ENCODE measurements around the gene GNE.

The GNE gene

DNA sequence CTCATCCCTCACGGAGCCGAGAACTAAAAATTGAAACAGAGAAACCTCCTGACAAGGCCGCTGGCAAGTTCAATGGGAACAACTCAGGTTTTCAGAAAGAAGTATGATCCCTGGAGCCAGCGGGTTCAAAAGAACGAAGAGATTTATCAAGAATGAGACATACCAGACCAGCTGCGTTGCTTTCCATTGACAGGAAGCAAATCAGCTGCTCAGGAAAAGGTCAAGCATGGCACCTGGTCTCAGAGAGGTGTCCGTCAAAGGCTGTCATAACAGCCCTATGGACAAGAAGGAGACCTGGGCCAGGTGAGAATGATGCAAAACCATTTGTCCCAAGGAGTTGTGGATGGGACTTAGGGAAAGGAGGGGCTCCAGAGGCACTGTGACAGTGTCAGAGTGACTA, 34.9 kb upstream of the GNE start:
- H3K4me3 ChIP-seq (ENCODE audit: low read depth, low read length), result no peak overlapping the region
- TF ChIP-seq, protein P1, sequence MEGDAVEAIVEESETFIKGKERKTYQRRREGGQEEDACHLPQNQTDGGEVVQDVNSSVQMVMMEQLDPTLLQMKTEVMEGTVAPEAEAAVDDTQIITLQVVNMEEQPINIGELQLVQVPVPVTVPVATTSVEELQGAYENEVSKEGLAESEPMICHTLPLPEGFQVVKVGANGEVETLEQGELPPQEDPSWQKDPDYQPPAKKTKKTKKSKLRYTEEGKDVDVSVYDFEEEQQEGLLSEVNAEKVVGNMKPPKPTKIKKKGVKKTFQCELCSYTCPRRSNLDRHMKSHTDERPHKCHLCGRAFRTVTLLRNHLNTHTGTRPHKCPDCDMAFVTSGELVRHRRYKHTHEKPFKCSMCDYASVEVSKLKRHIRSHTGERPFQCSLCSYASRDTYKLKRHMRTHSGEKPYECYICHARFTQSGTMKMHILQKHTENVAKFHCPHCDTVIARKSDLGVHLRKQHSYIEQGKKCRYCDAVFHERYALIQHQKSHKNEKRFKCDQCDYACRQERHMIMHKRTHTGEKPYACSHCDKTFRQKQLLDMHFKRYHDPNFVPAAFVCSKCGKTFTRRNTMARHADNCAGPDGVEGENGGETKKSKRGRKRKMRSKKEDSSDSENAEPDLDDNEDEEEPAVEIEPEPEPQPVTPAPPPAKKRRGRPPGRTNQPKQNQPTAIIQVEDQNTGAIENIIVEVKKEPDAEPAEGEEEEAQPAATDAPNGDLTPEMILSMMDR (IDR thresholded peaks at IDR 0.05; ENCODE audit: borderline replicate concordance, insufficient read depth, low read depth, low read length), result no peak

DNA sequence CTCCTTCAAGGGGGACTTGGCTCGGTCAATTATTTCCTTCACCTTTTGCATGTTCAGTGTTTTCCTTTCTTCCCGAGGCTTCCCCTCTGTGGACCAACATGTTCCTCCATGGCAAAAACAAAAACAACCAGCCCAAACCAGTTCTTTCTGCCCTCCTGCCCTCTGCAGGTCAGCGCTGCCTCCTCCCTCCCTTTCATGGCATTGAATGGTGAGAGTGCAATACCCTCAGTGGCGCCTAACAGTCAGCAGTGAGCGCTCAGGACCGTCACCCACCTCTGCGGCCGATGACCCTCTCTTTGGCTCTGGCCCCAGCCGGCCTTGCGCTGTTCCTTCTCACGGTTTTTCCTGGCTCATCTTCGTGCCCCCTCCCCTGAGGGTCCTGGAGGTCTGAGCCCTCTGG, 34.4 kb upstream of the GNE start:
- TF ChIP-seq, protein P1 (IDR thresholded peaks at IDR 0.05; ENCODE audit: borderline replicate concordance, insufficient read depth, low read depth, low read length), result no peak

DNA sequence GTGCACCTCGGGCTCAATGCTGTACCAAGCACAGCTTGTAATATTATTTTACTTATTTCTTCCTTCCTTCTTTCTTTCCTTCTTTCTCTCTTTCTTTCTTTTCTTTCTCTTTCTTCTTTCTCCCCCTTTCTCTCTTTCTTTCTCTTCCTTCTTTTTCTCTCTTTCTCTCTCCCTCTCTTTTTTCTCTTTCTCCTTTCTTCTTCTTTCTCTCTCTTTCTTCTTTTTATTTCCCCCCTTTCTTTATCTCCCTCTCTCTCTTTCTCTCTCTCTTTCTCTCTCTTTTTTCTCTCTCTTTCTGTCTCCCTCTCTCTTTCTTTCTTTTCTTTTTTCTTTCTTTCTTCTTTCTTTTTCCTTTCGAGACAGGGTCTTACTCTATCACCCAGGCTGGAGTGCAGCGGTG, 32.7 kb upstream of the GNE start:
- H3K4me3 ChIP-seq (ENCODE audit: low read depth, low read length), result no peak overlapping the region
- TF ChIP-seq, protein P1 (IDR thresholded peaks at IDR 0.05; ENCODE audit: borderline replicate concordance, insufficient read depth, low read depth, low read length), result no peak

More for the DNA sequence above, 34.4 kb upstream of the GNE start:
- H3K4me3 ChIP-seq (ENCODE audit: low read depth, low read length), result no peak overlapping the region

DNA sequence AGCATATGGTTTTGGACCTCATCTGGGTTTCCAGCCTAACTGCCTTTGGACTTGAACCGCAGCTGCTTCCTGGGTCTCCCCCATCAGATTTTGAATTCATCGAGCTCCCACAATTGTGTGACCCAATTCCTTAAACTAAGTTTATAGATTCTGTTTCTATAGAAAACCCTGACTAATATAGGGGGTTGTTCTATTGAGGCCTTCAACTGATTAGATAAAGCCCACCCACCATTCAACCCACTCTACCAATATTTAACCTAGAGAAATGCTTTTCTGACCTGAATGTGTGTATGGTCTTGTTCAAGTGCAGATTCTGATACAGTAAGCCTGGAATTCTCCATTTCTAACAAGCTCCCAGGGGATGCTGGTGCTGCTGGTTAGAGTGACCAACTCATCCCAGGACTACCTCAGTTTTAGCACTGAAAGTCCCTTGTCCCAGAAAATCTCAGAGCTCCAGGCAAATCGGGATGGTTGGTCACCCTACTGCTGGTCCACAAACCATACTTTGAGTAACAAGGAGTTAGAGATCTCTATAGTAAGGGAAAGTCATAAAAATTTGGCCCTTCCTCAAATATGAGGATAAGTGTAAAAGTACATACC, 31.7 kb upstream of the GNE start:
- H3K4me3 ChIP-seq (ENCODE audit: low read depth, low read length), result no peak overlapping the region
- TF ChIP-seq, protein P1 (IDR thresholded peaks at IDR 0.05; ENCODE audit: borderline replicate concordance, insufficient read depth, low read depth, low read length), result no peak

DNA sequence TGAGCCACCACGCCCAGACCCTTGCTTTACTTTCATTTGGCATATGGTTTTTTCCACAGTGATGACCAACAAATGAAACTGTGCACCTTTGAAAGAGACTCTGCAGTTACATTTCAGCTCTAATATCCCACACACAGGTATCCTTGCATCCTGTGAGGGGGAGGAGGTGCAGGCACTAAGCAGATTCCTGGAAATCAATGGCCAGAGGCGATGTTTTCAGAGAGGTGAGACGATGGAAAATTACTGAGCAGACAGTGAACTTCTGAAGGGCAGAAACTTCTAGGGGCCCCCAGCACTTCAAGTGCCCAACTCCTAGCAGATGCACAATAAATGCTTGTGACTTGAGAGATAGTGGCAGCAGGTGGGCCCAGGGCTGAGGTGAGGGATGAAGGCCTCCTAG, 29.8 kb upstream of the GNE start:
- H3K4me3 ChIP-seq (ENCODE audit: low read depth, low read length), result no peak overlapping the region
- TF ChIP-seq, protein P1 (IDR thresholded peaks at IDR 0.05; ENCODE audit: borderline replicate concordance, insufficient read depth, low read depth, low read length), result no peak

DNA sequence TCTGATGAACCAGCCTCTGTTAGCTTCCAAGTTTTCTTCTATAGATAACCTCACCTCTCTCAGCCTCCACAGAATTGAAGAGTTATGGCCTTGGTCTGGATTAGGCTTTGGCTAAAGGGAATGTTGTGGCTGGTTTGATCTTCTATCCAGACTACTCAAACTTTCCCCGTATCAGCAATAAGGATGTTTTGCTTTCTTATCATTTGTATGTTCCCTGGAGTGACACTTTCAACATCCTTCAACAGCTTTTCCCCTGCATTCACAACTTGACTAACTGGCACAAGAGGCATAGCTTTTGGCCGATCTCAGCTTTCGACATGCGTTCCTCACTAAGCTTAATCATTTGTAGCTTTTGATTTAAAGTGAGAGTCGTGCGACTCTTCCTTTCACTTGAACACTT, 28.1 kb upstream of the GNE start:
- TF ChIP-seq, protein P1 (IDR thresholded peaks at IDR 0.05; ENCODE audit: borderline replicate concordance, insufficient read depth, low read depth, low read length), result no peak

DNA sequence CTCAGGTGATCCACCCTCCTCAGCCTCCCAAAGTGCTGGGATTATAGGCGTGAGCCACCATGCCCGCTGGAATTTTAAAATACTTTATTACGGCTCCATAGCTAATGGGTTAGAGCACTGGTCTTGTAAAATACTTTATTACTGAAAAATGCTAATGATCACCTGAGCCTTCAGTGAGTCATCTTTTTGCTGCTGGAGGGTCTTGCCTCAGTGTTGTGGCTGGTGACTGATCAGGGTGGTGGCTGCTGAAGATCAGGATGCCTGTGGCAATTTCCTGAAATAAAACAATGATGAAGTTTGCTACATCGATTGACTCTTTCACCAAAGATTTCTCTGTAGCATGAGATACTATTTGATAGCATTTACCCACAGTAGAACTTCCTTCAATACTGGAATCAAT, 26.0 kb upstream of the GNE start:
- TF ChIP-seq, protein P1 (IDR thresholded peaks at IDR 0.05; ENCODE audit: borderline replicate concordance, insufficient read depth, low read depth, low read length), result no peak

More for the DNA sequence above, 28.1 kb upstream of the GNE start:
- no peak overlapping the region for H3K4me3 ChIP-seq (ENCODE audit: low read depth, low read length)

More for the DNA sequence above, 26.0 kb upstream of the GNE start:
- H3K4me3 ChIP-seq (ENCODE audit: low read depth, low read length), result no peak overlapping the region

Data from GM12875 (cell line).